COR-L47 (cell line): ENCODE data around the gene RBM24.

Source experiments
- DNase-seq: peaks from one replicate; lab custom pipeline; 2025; lab: John Stamatoyannopoulos, UW

RBM24 gene

GRCh38 chr6:17341891-17342290 is 60.7 kb downstream of the RBM24 start:
- DNase-seq, result no peak

- DNase-seq, result no peak
Measured at GRCh38 chr6:17343215-17343614, 62.1 kb downstream of the RBM24 start.
